GM21423 (cell line): ENCODE measurements around the gene STIP1.
A peak's percentile ranks its signal among the peaks of the same experiment; 100 is the strongest.

Experiments used
- ATAC-seq: cut with Tn5 transposase; IDR thresholded peaks from one replicate; pipeline ENCODE4 v1.9.1; 2021; ENCODE audit warnings: mild to moderate bottlenecking, moderate library complexity; ENCODE audit not compliant: unreplicated experiment

The STIP1 gene

DNA sequence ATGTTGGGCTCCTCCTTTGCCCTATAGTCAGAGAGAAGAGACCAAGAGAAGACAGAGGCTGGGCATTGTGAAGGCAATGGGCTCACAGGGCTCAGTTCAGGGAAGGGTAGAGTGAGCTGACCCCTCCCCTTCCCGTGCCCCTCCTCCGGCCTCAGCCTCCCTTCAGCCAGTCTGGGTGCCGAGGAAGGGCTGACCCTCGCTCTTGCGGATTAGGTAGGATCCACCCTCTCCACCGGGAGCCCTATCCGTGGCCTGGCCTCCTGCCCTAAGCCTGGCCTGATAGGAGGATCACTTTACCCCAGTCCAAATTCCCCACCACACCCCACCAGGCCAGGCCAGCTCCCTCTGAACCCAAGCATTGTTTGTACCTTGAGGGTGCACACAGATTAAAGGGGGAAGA lies 62.6 kb downstream of the STIP1 start:
- ATAC-seq = no peak

DNA sequence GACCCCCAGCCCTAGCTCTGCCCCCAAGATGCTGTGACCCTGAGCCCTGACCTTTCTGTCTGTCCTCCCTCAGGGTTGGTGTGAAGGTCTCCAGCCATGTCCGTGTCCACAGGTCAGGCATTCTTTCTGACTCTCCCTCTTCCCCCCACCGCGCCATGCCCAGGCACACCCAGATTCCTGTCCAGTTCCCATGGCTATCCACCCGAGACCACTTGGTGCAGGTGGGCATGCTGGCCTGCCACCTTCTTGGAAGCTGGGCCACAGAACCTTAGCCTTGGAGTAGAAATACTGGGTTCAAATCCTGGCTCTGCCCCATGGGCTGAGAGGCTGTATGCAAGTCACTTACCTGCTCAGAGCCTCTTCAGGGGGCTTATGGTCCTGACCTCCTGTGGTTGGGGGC lies 63.1 kb downstream of the STIP1 start:
- no peak for ATAC-seq

DNA sequence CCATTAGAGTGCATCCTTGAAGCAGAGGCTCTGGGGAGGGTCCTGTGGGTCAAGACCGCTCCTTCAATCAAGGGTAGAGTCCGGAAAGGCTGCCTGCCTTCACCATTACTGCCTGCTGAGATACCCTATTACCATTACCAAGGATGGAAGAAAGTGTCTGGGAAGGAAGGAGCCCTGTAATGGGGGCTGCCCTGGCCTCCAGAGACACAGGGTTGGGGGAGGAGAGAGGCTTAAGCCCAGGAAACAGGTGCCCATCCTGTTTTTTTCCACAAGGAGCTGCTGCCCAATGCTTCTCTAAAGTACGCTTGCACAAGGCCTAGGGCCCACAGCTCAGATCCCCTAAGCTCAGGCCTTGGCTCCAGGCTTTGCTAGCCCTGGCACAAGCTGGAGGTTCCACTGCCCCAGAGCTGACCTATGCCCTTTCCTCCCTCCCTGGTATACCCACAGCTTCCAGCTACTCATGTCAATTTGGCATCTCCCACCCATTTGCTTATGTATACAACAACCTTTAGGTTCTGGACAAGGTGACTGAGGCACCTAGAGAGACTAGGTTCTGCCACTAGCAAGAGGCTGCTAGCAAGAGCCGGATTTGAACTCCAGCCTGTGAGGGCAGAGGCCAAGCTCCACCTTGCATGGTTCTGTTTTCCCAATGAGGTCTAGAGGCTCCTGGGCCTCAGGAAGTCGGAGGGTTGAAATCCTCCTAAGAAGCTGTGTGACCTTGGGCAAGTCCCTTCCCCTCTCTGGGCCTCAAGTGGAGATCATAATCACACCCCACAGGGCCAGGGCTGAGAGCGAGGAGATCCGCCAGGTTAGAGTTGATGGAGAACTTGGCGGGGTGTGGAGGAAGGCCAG lies 63.8 kb downstream of the STIP1 start:
- ATAC-seq = no peak

DNA sequence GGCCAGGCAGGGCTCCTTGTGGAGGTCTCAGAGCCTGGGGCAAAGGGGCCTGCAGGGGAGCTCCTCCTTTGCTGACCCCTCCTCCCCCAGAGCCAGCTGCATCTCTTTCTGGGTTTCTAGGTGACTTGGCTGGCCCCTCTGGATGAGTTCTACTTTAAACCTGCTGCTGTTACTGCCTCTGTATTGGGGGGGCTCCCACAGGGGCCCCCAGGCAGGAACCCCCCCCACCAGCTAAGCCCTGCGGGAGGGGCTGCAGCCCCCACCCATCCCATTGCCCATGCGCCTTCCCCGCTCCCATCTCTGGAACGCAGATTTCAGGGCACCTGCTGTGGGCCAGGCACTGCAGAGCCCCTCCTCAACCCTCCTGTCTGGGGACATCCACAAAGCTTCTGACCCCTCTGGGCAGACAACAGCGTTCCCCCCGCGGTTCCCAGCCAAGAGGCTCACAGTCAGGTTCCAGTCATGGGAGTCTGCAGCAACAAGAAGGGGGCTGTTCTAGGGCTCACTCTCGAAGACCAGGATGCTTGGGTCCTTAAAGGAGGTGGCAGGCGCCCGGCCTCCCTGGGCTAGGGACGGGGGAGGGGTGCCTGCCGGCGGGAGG lies 64.5 kb downstream of the STIP1 start:
- ATAC-seq = no peak

DNA sequence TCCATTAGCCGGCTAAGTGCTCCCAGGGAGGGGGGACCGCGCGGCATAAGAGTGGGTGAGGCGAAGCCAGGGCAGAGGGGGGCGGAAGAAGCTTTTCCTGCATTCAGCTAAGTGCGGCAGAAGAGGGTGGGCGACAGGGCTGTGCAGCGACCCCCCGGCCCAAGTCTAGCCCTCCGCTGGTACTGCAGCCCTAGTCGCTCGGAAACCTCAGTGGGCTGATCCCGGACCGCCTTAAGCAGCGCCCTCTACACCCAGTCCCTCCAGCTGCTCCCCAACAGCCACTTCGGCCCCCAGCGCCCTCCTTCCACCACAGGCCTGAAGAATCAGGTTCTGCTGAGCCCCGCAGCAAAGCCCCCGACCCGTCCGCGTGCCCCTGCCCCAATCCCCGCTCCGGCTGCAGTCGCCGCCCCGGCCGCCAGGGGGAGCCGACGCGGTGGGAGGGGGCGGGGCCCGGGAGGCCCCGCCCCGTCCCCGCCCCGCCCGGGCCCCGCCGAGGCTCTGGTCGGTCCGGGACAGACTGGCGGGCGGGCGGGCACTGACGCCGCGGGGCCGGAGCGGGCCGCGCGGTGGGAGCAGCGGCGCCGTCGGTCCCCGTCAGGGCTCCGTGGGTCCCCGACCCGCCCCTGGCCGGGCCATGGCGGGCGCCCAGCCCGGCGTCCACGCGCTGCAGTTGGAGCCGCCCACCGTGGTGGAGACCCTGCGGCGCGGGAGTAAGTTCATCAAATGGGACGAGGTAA lies 65.2 kb downstream of the STIP1 start, which contains the start of gene PLCB3:
Gene PLCB3 (plus strand): TSS at position 515 of the 737 bp plus-strand sequence. CDS start 120 bp downstream, at position 635.
- ATAC-seq = peak; percentile 35

DNA sequence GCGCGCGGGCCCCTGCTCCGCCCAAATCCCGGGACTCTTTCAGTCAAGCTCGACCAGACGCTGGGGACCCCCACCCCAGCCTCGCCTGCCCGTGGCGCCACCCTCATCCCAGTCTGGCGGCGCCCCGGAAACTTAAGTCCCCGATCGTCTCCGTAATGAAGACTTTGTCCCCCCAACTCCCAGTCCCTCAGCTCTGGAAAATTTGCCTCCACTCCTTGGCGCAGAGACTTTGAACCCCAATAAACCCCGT lies 65.7 kb downstream of the STIP1 start:
- ATAC-seq = no peak

DNA sequence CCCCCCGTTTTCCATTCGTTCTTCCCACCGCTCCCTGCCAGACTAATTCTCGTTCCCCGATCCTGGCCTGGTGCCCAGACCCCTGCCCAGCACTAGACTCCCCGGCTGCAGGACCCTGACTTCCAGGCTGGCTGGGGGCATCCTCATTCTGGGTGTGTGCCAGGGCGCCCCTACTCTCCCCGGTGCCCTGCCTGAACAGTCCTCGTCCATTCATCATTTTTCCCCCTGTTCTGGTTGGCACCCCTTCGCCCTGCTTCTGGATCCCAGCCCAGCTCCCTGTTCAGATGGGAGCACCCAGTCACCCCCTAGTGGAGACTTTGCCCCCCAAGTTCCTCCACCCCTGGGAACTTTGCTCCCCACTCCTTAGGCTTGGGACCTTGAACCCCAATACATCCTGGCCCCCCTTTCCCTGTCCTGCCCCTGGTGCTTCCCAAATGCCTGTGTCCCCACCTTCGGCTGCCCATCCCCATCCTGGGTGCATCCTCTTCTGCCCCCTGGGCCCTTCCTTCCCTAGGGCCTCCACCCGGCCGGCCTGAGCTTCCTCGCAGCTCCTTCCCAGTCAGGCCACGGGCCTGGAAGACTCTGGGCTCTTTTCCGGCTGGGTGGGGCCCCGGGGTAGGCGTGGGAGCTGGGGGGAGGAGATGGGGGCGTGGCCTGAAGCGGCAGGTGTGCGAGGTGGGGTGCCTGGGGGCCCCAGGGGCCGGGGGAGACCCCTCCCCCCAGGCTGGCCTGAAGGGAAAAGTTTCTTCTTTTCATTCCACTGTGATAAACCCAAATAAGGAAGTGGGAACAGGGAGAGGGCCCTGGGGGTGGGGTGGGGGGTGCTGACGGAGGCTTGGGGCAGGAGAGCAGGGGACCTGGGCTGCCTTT lies 66.3 kb downstream of the STIP1 start:
- no peak for ATAC-seq

DNA sequence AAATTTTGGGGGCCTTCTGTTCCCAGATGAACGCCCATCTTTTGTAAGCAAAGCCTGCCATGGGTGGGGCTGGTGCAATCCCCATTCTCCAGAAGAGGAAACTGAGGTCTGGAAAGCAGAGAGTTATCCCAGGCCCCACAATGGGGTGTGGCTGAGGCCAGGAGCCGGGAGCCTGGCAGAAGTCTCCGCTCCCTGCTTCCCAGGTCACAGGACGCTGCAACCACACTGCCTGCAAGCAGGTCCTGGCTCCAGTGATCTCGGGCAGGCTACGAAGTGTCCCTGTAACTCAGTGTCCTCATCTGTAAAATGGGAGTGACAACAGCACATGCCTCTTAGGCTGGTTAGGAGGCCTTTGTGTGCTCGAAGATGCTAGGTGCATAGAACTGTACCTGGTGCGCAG lies 67.1 kb downstream of the STIP1 start:
- ATAC-seq = no peak

DNA sequence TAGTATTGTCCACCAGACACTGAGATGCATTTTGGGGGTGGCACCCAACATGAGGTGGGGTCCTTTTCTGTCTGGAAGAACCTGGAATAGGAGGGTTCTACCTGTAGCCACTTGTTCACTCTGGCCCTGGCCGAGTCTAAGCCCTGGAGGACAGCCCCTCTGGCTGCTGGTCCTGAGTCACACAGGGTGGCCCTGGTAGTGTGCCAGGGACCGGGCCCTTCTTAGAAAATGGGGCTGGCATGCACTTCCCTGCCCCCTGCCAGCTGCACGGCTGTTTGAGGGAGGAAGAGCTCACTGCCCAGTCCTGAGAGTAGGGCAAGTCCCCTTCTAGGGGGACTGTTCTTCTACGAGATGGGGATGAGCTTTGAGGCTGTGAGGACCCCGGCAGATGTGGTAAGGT lies 67.5 kb downstream of the STIP1 start:
- no peak for ATAC-seq
